PC-9 (cell line): ENCODE data around the gene CLASP1. TPM values are rescaled to one million over a fixed set of nuclear protein-coding genes. Genes with fewer than 3 reads are reported as not detected.

ENCODE experiments used
- BruUV-seq: library from RNA; stranded (reverse); fragments of 400-500 nt; replicated peaks from 2 replicates; lab custom pipeline; 2021; lab: Mats Ljungman, UMichigan
- CTCF ChIA-PET: fragments of 300-600 bp; sonication (Branson Sonifier 250); formaldehyde crosslinking; loops from one replicate; lab custom pipeline; 2022; ENCODE audit warnings: antibody characterized with exemption; lab: Charles Lee
- POLR2A ChIA-PET: fragments of 300-600 bp; sonication (Branson Sonifier 250); formaldehyde crosslinking; loops from one replicate; lab custom pipeline; 2022; ENCODE audit warnings: antibody characterized with exemption; ENCODE audit not compliant: unreplicated experiment; lab: Charles Lee
- DNase-seq, 2 experiments: peaks; one replicate each; pipeline versions ENCODE4 v3.0.0 to v3.0.0-alpha.2; 2015 to 2022; ENCODE audit warnings: mixed read lengths in 1 of 2
- H2AFZ ChIP-seq: fragments of 200-600 bp; sonication (generic); 2 replicates; pipeline ENCODE4 v1.8.1; 2017; ENCODE audit warnings: antibody characterized with exemption
- H3F3A ChIP-seq: fragments of 200-600 bp; sonication (generic); 2 replicates; pipeline ENCODE4 v1.8.1; 2017; ENCODE audit warnings: antibody characterized with exemption, mild to moderate bottlenecking, low read depth; ENCODE audit not compliant: insufficient read depth
- H3K27ac ChIP-seq: fragments of 200-600 bp; sonication (generic); 2 replicates; pipeline ENCODE4 v1.6.1; 2016; ENCODE audit warnings: mixed run types
- H3K27me3 ChIP-seq: fragments of 200-600 bp; sonication (generic); 2 replicates; pipeline ENCODE4 v1.6.1; 2016; ENCODE audit warnings: low read depth, mixed run types; ENCODE audit not compliant: insufficient read depth
- H3K36me3 ChIP-seq: fragments of 200-600 bp; sonication (generic); 2 replicates; pipeline ENCODE4 v1.6.1; 2016; ENCODE audit warnings: low read depth, mixed run types
- H3K4me1 ChIP-seq: fragments of 200-600 bp; sonication (generic); replicated peaks from 2 replicates; pipeline ENCODE4 v1.6.1; 2016; ENCODE audit warnings: mixed run types; ENCODE audit not compliant: insufficient read depth
- H3K4me2 ChIP-seq: fragments of 200-600 bp; sonication (generic); 2 replicates; pipeline ENCODE4 v1.6.1; 2017; ENCODE audit warnings: mixed run types
- H3K4me3 ChIP-seq: fragments of 200-600 bp; sonication (generic); 2 replicates; pipeline ENCODE4 v1.6.1; 2016; ENCODE audit warnings: mixed run types
- H3K79me2 ChIP-seq: fragments of 200-600 bp; sonication (generic); 2 replicates; pipeline ENCODE4 v1.6.1; 2017; ENCODE audit warnings: low read depth, mixed run types
- H3K9me2 ChIP-seq: fragments of 200-600 bp; sonication (generic); 2 replicates; pipeline ENCODE4 v1.8.1; 2017; ENCODE audit warnings: mild to moderate bottlenecking; ENCODE audit not compliant: insufficient read depth
- H3K9me3 ChIP-seq: fragments of 200-600 bp; sonication (generic); 2 replicates; pipeline ENCODE4 v1.8.1; 2016; ENCODE audit warnings: low read depth; ENCODE audit not compliant: insufficient read depth
- H4K20me1 ChIP-seq: fragments of 200-600 bp; sonication (generic); 2 replicates; pipeline ENCODE4 v1.8.1; 2017; ENCODE audit not compliant: insufficient read depth
- EZH2 ChIP-seq: fragments of 200-600 bp; sonication (generic); IDR thresholded peaks from 2 replicates; pipeline ENCODE4 v1.8.0; 2017; ENCODE audit warnings: antibody characterized with exemption, low read depth
- intact Hi-C: fragments of 100-400 bp; cut with micrococcal nuclease; formaldehyde crosslinking; loops from one replicate; pipeline ENCODE4 v1.10.0; 2022; ENCODE audit not compliant: unreplicated experiment
- total RNA-seq: library from RNA; stranded (reverse); gene quantifications from 2 replicates; pipeline ENCODE4 v1.2.3, GENCODE V29; 2021
- TF ChIP-seq, protein P1 (sequence below): fragments of 200-600 bp; sonication (generic); conservative IDR thresholded peaks from 2 replicates; pipeline ENCODE4 v1.6.1; 2017; ENCODE audit warnings: mixed run types, antibody characterized with exemption, mild to moderate bottlenecking, moderate library complexity

Gene CLASP1
- total RNA-seq, 1 experiment from 2014 or later, result 61.8 TPM

DNA sequence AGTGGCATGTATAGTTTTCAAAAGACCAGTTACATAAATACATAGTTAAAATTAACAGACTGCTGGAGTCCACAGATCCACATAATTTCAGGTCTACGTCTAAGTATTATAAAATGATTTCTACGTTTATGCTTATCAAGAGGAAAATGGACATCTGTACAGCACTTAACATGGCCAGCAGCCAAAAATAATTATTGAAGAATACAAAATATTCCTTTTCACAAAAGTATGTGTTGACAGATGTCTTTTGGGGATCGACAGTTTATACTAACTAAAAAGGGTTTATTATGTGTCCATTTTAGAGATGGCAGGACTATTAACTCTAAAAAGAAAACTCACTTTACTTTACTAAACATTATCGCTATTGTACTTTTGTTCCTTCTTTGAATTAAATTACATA lies 231.4 kb downstream of the CLASP1 start:
- Histone ChIP-seq H4K20me1 (no peaks in the 10 kb centered on the region), H2AFZ (no peak overlapping the region), H3K4me1 (no peaks in the 10 kb centered on the region), H3K79me2 (no peaks in the 10 kb centered on the region), H3K4me2 (no peak overlapping the region), H3K4me3 (no peak overlapping the region), H3K9me3 (no peaks in the 10 kb centered on the region), H3K27ac (no peak overlapping the region), H3K9me2 (no peaks in the 10 kb centered on the region), H3F3A (no peaks in the 10 kb centered on the region), H3K36me3 (no peaks in the 10 kb centered on the region), H3K27me3 (no peaks in the 10 kb centered on the region)
- no peak for TF ChIP-seq EZH2
- TF ChIP-seq, protein P1, sequence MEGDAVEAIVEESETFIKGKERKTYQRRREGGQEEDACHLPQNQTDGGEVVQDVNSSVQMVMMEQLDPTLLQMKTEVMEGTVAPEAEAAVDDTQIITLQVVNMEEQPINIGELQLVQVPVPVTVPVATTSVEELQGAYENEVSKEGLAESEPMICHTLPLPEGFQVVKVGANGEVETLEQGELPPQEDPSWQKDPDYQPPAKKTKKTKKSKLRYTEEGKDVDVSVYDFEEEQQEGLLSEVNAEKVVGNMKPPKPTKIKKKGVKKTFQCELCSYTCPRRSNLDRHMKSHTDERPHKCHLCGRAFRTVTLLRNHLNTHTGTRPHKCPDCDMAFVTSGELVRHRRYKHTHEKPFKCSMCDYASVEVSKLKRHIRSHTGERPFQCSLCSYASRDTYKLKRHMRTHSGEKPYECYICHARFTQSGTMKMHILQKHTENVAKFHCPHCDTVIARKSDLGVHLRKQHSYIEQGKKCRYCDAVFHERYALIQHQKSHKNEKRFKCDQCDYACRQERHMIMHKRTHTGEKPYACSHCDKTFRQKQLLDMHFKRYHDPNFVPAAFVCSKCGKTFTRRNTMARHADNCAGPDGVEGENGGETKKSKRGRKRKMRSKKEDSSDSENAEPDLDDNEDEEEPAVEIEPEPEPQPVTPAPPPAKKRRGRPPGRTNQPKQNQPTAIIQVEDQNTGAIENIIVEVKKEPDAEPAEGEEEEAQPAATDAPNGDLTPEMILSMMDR, result no peak
- ChIA-PET POLR2A (no interaction called here), CTCF (no interaction called here)
- BruUV-seq, result no TSS peak
- no peak for DNase-seq
- intact Hi-C loops, result no loop called here

DNA sequence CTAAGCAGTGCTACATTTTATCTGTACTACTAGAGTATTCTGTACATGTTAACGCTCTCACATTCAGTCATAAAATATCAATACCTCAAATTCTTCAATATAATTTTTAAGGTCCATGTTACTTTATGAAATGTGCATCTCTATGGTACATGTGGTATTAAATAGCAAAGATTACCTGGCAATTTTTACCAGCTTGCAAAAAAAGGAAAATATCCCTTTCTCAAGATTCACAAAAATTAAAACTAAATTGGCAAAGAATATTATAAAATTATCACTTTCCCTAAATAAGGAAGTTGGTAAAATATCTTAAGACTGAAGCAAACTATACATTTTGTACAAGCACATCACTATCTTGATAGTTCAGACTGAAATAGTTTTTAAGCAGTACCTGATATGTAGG lies 233.5 kb downstream of the CLASP1 start:
- Histone ChIP-seq H3K4me2 (no peak overlapping the region), H2AFZ (no peak overlapping the region), H3K27me3 (no peaks in the 10 kb centered on the region), H3K36me3 (no peaks in the 10 kb centered on the region), H3K4me3 (no peak overlapping the region), H3K9me3 (no peaks in the 10 kb centered on the region), H3K79me2 (no peaks in the 10 kb centered on the region), H3K4me1 (no peaks in the 10 kb centered on the region), H3K9me2 (no peaks in the 10 kb centered on the region), H4K20me1 (no peaks in the 10 kb centered on the region), H3K27ac (no peak overlapping the region), H3F3A (0 out of 2 replicates have a peak, but pooled peaks cover 3% of the 10 kb centered on the region)
- no TSS peak for BruUV-seq
- CTCF ChIA-PET, result no interaction called here
- POLR2A ChIA-PET, result no interaction called here
- no peak for TF ChIP-seq EZH2
- TF ChIP-seq, protein P1, result no peak
- intact Hi-C loops, result no loop called here
- DNase-seq, result no peak

DNA sequence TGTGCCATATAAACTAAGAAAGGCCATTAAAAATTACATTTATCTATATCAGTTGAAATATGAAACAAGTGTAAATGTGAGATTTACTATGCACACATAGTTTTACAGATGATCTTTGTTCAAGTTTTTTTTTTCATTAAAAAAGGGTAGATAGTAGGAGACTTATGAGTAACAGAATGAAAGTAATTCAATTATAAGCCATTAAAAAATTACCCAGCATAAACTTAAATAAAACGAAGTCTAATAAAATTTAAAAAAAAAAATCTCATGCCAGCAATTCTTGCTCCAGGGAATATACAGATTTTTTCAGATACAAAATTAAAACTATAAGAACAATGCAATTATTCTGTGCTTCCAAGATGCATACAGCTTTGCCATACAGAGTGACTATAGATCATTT lies 236.9 kb downstream of the CLASP1 start:
- ChIA-PET POLR2A (no interaction called here), CTCF (no interaction called here)
- no peak for DNase-seq
- Histone ChIP-seq H3K4me2 (no peak overlapping the region), H3K4me1 (no peaks in the 10 kb centered on the region), H3K36me3 (0 out of 2 replicates have a peak, but pooled peaks cover 10% of the 10 kb centered on the region), H2AFZ (no peak overlapping the region), H3K27me3 (no peaks in the 10 kb centered on the region), H3K4me3 (no peak overlapping the region), H3K9me3 (no peaks in the 10 kb centered on the region), H4K20me1 (no peaks in the 10 kb centered on the region), H3F3A (0 out of 2 replicates have a peak, but pooled peaks cover 3% of the 10 kb centered on the region), H3K27ac (no peak overlapping the region), H3K79me2 (no peaks in the 10 kb centered on the region), H3K9me2 (no peaks in the 10 kb centered on the region)
- intact Hi-C loops, result no loop called here
- TF ChIP-seq EZH2, result no peak
- TF ChIP-seq, protein P1, result no peak
- no TSS peak for BruUV-seq
